Activated CD4-positive, CD25-positive, alpha-beta regulatory T cell treated with anti-CD3 and anti-CD28 coated beads, Interleukin-2, amount 50 U/mL, for 16 hours (primary cell): ENCODE data around the gene ANTKMT.
"Not testable (repeated sequence)": the region's sequence is repeated elsewhere in the genome, so short reads cannot be mapped to it uniquely, and the experiment has no call there.

Experiments
- DNase-seq: peaks from one replicate; pipeline ENCODE4 v3.0.0-alpha.2; 2020; ENCODE audit warnings: low read depth, low spot score

Gene ANTKMT

DNA sequence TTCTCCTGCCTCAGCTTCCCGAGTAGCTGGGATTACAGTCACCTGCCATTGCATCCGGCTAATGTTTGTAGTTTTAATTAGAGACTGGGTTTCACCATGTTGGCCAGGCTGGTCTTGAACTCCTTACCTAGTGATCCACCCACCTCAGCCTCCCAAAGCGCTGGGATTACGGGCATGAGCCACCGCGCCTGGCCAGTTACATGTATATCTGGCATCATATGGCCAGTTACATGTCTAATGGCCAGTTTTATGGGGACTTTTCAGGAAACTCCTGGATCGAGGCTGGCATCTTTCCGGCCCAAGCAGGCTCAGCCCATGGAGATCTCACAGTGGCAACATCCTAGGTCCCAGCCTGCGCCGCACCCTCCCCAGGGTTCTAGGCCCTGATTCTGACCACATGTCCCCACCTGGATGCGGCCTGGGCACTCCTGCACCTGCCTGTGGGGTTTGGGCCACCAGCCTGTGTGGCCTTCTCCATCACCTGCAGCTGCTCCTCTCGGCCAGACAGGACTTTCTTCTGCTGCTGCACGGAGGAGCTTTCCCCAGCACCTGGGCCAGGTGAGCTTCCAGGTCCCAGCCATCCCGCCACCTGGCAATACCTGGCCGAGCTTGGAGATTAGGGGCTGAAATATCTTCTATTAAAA is 21.2 kb downstream of the ANTKMT start:
- DNase-seq: no peak

DNA sequence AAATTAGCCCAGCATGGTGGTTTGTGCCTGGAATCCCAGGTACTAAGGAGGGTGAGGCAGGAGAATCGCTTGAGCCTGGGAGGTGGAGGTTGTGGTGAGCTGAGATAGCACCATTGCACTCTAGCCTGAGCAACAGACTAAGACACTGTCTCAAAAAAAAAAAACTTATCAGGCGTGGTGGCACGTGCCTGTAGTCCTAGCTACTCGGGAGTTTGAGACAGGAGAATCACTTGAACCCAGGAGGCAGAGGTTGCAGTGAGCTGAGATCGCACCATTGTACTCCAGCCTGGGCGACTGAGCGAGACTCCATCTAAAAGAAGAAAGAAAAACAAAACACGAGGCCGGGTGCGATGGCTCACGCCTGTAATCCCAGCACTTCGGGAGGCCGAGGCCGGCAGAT is 21.9 kb downstream of the ANTKMT start:
- DNase-seq: not testable (repeated sequence)

DNA sequence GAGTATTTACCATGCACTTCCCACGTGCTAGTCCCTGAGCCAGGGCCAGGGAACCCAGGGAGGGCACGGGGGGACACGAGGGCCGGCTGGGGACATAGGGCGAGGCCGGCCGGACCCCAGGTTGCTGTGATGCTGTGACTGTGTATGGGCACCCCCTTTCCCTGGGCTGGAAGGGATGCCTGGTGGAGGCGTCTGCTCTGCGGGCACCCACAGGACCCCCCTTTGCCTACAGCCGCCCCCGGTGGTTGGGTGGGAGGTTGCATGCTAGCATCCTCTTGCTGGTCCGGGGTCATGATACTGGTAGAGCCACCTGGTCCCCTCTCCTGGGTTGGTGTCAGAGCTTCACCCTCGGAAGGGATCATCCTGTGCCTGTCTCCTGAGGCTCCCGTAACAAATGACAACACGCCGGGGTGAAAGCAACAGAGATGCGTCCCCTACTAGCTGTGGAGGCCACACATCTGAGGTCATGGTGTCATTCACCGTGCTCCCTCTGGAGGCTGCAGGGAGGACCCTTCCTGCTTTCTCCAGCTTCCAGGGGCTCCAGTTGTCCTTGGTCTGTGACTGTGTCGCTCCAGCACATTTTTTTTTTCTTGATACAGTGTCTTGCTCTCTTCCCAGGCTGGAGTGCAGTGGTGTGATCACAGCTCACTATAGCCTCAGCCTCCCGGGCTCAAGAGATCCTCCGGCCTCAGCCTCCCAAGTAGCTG is 23.0 kb downstream of the ANTKMT start:
- DNase-seq: no peak

DNA sequence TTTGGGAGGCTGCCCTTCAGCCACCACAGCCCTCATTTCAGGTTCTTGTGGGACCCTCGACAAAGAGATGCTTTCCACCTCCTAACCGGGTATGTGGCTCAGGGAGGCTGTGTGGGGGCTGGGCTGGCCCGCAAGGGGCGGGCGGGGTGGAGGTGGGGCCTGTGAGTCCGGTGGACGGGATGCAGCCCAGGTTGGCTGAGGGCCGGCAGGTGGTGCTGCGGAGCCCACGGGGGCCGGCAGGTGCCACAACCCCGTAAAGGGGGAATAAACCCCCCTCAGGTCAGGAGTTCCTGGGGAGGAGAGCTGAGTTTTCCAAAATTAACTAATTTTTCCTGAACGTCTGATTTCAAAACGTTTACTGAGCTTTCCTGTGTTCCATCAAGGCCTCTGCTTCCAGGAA is 24.8 kb downstream of the ANTKMT start:
- no peak for DNase-seq

DNA sequence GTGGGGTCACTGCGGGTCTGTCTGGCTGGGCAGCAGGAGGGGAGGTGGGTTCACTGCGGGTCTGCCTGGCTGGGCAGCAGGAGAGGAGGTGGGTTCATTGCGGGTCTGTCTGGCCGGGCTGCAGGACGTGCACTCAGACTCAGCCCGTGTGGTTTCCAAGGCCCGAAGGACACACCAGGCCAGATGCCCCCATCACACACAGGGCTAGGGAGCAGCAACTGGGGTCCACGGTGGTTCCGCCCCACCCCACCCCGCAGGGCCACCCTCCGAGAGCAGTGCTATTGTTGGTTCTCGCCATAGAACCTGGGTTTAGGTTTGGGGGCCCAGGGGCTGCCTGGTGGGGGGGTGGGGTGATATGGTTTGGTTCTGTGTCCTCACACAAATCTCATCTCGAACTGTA is 25.7 kb downstream of the ANTKMT start:
- no peak for DNase-seq

DNA sequence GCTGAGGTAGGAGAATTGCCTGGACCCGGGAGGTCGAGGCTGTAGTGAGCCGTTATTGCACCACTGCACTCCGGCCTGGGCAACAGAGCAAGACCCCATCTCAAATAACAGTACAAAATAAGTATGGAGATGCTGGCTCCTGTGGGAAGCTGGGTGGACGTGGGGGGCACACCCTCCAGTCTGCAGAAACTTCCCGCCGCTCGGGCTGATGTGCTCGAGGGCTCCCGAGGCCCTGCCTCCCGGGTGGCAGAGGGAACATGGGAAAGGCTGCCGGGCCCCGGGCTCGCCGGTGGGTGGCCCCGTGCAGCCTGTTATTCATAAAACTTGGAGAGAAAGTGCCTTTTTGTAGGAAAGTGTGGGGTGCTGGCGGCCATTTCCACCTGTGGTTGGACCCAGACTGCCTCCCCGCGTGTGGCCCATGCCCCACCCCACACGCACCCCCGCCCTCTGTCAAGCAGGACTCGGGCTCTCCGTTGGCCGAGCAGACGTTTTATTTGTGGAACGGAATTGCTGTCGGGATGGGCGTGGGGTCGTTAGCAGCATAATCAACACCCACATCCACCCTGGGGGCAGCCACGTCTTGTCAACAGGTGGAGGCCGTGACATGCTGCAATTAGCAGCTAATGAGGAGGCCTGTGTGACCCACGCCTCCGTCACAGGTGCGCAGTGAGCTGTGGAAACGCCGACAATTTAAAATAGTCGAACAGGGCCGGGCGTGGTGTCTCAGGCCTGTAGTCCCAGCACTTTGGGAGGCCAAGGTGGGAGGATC is 27.2 kb downstream of the ANTKMT start:
- no peak for DNase-seq

DNA sequence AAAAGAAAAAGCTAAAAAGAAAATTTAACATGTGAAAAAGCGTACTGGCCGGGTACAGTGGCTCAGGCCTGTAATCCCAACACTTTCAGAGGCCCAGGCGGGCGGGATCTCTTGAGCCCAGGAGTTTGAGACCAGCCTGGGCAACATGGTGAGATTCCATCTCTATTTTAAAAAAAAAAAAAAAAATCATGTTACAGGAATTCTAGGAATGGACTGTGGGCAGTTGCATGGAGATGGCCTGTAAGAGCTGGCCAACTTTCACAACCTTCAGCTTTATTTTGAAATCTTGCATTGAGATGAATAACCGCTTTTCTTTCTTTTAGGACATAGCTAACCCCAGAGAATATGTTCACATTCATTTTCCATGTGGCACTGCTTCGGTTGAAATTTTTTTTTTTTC is 28.1 kb downstream of the ANTKMT start:
- no peak for DNase-seq

DNA sequence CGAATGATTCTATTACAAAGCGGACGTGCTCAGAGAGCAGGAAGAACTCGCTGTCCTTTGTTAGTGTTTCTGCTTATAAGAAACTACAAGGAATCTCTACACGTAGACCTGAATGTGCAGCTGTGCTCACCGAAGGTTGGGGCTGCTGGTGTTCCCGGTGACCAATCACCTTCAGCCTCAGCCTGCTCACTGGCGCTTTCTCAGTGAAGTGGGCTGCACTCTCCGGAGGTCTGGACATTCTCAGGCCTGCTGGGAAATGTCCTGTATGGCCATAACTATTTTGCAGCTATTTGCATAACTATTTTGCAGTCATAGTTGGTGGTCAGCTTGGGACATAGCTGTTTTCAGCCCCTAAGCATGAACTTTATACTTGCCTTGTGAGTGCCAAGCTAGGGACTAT is 29.5 kb downstream of the ANTKMT start:
- no peak for DNase-seq

DNA sequence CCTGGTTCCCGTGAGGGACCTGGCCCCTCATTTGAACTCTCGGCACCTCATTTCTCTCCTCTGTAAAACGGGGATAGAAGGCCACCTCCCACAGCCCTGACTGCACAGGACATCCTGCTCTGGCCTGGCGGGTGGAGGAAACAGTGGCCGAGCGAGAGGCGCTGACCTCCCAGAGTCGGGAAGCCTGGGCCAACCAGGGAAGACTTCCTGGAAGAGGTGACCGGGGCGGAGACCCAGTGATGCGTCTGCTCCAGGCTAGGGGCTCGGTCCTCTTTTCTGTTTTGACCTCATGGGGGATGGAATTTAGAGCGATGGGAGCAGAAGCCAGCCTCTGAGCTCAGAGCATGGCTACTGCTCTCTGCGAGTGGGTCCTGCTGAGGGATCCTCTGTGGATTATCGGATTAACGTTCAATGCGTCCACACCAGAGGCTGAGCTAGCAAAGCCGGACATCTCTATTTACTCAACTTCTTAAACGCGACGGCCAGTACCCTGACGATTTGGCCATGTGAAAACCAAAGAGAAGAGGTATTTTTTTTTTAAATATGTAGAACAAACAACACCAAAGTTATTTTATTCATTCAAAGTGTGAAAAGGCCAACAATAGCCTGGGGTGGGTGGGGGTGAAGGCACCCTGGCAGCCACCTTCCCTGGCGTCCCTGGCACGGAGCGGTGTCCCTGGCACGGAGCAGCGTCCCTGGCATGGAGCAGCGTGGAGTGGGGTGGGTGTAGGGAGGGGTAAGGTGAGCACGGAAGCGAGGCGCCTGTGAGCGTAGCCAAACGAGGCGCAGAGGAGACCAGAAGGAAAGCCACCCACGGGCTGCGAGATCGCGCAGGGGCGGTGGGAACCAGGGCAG is 30.4 kb downstream of the ANTKMT start:
- DNase-seq: no peak

DNA sequence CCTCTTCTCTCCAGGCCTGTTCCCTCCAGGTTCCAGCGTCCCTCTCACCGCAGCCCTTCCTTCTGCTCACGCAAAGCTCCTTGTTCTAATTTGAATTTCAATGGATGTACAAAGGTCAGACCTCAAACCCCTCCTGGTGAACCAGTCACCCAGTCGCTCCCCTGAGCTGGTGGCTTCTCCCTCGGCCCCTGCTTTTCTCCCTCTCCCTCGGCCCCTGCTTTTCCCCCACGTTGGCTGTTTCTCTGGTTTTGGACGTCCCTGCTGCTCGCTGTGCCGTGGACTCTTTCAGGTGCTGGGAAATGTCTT is 31.0 kb downstream of the ANTKMT start:
- DNase-seq: no peak

DNA sequence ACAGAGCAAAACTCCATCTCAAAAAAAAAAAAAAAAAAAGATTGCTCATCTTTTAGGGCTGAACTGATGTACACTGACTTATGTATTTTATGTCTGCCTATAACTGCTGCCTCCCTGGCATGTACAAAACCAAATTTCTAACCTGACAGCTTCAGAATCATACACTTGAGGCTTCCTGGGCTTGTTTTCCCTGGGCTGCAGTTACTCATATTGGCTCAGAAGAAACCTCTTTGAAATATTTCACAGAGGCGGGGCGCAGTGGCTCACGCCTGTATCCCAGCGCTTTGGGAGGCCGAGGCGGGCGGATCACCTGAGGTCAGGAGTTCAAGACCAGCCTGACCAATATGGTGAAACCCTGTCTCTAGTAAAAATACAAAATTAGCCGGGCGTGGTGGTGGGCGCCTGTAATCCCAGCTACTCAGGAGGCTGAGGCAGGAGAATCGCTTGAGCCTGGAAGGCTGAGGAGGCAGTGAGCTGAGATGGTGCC is 33.2 kb downstream of the ANTKMT start:
- DNase-seq: not testable (repeated sequence)

DNA sequence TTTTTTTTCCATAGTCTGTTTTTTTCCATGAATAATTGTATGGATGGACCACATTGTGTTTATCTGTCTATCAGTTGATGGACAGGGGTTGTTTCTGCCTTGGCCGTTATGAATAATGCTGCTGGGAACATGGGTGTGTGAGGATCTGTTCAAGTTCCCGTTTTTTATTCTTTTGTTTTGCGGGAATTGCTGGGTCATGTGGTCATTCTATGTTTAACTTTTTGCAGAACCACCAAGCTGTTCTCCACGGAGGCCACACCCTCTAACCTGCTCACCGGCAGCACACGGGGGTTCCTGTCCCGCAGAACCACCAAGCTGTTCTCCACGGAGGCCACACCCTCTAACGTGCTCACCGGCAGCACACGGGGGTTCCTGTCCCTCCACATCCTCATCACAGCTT is 33.7 kb downstream of the ANTKMT start:
- DNase-seq: no peak

DNA sequence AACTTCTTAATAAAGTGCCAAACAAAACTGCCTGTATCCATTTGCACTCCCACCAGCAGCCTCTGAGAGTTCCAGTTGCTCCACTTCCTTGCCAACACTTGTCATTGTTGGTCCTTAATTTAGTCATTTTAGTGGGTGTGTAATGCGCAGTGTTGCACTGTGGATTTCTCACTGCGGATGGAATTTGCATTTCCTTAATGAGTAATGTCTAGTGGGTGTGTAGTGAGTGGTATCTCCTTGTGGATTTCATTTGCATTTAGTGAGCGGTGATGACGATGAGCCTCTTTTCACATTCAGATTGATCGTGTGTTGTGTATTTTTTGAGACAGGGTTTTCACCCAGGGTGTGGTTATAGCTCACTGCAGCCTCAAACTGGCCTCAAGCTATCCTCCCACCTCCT is 35.5 kb downstream of the ANTKMT start:
- no peak for DNase-seq

DNA sequence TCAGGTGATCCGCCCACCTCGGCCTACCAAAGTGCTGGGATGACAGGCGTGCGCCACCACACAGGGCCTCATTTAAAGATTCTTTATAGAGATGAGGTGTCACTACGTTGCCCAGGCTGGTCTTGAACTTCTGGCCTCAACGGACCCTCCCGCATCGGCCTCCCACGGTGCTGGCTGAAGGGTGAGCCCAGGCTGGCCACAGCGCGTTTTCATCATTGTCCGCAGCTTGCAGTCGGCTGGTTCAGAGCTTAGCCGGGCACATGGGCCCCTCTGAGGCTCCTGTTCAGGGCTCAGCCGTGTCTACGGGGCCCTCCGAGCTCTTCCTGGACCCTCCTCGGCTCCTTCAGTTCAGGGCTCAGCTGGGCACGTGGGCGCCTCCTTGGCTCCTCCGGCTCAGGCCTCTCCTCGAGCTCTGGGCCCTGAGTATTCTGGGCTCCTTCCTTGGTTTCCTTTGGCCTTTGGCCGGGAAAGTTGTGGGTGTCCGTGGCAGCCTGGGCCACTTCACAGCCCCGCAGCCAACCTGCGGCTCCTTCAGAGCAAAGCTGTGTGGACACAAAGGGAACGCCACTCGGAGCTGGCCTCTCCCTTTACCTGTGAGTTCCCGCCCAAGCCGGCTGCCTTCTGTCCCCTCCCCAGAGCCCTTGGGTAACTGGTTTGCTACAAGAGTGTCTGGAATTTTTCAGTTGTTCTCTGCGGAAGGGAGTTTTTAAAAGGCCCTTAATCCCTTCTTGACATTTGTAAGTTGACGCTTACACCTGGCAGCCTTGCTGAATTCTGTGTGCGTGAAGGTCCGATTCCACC is 38.4 kb downstream of the ANTKMT start:
- DNase-seq: no peak

DNA sequence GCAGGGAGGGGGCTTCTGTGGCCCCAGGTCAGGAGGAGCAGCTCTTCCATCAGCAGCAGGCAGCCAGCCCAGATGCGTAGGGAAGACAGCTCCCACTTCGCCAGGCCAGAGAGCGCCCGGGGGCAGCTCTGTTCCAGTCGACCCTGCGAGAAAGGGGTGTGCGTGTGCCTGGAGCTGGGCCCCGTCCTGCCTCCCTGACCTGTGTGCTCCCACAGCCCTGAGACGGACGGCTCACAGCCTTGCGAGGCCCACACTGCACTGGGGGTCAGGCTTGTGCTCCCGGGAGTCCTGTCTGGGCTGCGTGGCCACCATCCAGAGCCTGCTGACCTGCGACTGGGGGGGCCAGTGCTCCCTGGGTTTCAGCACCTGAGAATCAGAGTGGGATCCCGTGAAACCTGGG is 39.1 kb downstream of the ANTKMT start:
- DNase-seq: no peak

DNA sequence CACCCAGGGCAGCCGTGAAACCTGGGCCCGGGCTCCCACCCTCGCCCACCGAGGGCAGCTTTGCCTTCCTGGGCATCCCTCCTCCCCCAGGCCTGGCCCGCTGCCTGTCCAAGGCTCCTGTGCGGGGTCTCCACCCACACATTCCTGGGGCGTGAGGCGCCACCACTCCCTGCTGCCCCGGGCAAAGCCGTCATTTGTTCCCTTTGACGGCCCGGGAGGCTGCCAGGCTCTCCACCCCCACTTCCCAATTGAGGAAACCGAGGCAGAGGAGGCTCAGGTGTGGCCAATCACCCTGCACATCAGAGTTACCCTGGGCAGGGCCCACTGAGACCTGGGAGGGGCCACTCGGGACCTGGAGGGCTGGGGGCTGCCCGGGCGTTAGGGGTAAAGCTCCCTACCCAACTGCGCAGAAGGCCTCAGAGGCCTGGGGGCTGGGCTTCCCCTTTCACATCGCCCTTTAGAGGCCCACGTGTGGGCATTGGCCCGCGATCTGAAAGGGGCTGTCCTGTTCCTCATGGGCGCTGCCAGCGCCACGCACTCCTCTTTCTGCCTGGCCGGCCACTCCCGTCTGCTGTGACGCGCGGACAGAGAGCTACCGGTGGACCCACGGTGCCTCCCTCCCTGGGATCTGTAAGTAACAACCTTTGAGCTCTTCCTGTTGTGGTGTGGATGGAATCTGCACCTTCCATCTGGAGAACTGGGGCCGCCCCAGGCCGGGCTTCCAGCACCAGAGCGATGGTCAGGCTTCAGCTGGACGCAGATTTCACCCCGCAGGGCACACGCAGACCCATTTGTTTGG is 39.8 kb downstream of the ANTKMT start, which contains the start of gene MSLN:
Gene MSLN (plus strand): TSS at position 190 of the 799 bp plus-strand sequence. CDS start 1,947 bp downstream, outside the sequence.
- DNase-seq: no peak

DNA sequence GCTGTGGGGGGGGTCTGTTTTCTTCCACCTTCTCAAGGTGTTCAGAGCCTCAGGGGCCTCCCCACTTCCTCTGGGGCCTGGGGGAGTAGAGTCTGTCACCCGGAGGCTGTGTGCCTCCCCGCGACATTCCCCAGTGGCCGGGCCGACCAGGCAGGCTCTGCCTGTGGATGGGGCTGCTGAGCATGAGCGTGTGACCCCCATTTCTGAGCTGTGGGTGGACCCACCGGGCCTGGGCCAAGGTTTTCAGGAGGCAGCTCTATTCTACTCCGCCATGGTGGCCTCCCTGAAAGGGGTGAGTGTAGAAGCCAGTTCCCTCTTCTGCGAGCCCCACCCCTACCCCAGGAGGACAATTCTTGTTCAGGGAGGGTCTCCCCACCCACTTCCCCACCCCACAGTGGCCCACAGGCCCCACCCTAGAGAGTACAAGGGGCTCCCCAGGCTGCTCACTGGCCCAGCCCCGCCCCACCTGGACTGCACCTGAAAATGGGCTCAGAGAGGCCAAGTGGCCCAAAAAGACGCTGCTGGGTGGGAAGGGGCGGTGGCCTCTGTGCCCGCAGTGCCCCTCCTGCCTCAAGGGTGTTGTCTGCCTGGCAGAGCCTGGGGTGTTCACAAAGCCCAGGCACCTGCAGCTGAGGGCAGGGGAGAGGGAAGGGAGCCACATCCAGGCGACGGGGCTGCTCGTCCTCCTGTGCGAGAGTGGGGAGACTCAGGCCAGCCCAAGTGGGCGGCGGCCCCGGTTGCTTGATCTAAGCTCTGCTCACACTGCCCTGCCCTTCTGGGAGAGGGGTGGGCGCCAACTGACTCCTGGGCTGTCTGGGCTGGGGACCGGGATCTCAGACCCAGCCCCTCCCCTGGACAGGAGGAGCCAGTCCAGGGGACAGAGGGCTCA is 40.9 kb downstream of the ANTKMT start:
- DNase-seq: no peak

DNA sequence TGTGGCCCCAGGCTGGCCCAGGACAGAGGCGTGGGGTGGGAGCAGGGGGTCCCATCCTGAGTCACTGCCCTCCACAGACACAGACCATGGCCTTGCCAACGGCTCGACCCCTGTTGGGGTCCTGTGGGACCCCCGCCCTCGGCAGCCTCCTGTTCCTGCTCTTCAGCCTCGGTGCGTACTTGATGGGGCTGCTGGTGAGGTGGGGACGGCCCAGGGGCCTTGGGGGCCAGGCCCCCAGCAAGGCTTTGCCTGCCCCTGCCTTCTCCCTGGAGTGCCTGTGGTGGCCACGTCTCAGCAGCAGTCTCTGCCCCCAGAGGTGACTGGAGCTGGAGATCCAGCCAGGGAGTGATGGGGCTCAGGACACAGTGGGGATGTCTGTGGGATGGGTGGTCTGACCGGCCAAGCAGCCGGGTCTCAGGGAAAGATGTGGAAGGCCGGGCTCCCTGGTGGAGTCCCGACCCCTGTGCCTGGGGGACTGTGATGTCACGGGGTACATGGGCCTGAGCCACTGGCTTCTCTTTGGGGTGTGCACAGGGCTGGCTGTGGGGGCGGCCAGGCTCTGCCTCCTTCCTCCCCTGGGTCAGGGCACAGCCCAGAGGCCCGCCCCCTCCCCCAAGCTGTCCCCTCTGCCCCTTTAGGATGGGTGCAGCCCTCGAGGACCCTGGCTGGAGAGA is 41.8 kb downstream of the ANTKMT start:
- no peak for DNase-seq
